MCF 10A (cell line): ENCODE measurements around the gene RPL26. TPM values are rescaled to one million over a fixed set of nuclear protein-coding genes. Genes with fewer than 3 reads are reported as not detected.

Experiments used
- BruUV-seq: library from RNA; stranded (reverse); fragments of 400-500 nt; replicated peaks from 2 replicates; lab custom pipeline; 2021; lab: Mats Ljungman, UMichigan
- CTCF ChIA-PET: fragments of 300-600 bp; sonication (Branson Sonifier 250); formaldehyde crosslinking; extraction: SDS; loops from one replicate; lab custom pipeline; 2021; ENCODE audit warnings: antibody characterized with exemption, inconsistent platforms; lab: Yijun Ruan, JAX
- POLR2A ChIA-PET: fragments of 300-600, 350-650 bp; sonication (Branson Sonifier 250); formaldehyde crosslinking; extraction: SDS; loops from one replicate; lab custom pipeline; 2020; ENCODE audit warnings: antibody characterized with exemption, inconsistent platforms; lab: Yijun Ruan, JAX
- DNase-seq: peaks from one replicate; pipeline ENCODE4 v3.0.0-alpha.2; 2018; ENCODE audit not compliant: unreplicated experiment
- H3K27ac Mint-ChIP-seq: one replicate; pipeline ENCODE4 v1.8.0; 2022; ENCODE audit warnings: mild to moderate bottlenecking, low read depth, mixed read lengths; ENCODE audit not compliant: unreplicated experiment
- H3K27me3 Mint-ChIP-seq: one replicate; pipeline ENCODE4 v1.8.0; 2022; ENCODE audit warnings: mixed read lengths; ENCODE audit not compliant: insufficient read depth, unreplicated experiment
- H3K36me3 Mint-ChIP-seq: one replicate; pipeline ENCODE4 v1.8.0; 2022; ENCODE audit warnings: mild to moderate bottlenecking, moderate library complexity, mixed read lengths; ENCODE audit not compliant: insufficient read depth, unreplicated experiment
- H3K4me1 Mint-ChIP-seq: one replicate; pipeline ENCODE4 v1.8.0; 2022; ENCODE audit warnings: mixed read lengths; ENCODE audit not compliant: insufficient read depth, unreplicated experiment
- H3K4me3 Mint-ChIP-seq: one replicate; pipeline ENCODE4 v1.8.0; 2022; ENCODE audit warnings: mild to moderate bottlenecking, moderate library complexity, mixed read lengths; ENCODE audit not compliant: unreplicated experiment
- H3K9me3 Mint-ChIP-seq: one replicate; pipeline ENCODE4 v1.8.0; 2022; ENCODE audit warnings: mixed read lengths; ENCODE audit not compliant: unreplicated experiment
- CTCF ChIP-seq: fragments of 200-600 bp; IDR thresholded peaks from one replicate; pipeline ENCODE4 v1.8.0; 2022; ENCODE audit warnings: antibody characterized with exemption, mild to moderate bottlenecking; ENCODE audit not compliant: unreplicated experiment
- intact Hi-C: fragments of 100-400 bp; cut with micrococcal nuclease; formaldehyde crosslinking; loops from 2 replicates; pipeline ENCODE4 v1.14.1; 2022
- total RNA-seq: library from RNA; stranded (reverse); gene quantifications from 2 replicates; pipeline ENCODE4 v1.2.3, GENCODE V29; 2022

RPL26 gene
- total RNA-seq, 1 experiment from 2014 or later = 3,179 TPM

- TF ChIP-seq CTCF = no peak
- H3K27me3 Mint-ChIP-seq = no peaks in the 10 kb centered on the region
- no TSS peak for BruUV-seq
- no peak overlapping the region for H3K4me3 Mint-ChIP-seq
- no peak for DNase-seq
- no peaks in the 10 kb centered on the region for H3K36me3 Mint-ChIP-seq
- H3K27ac Mint-ChIP-seq = no peak overlapping the region
- H3K4me1 Mint-ChIP-seq = no peaks in the 10 kb centered on the region
- H3K9me3 Mint-ChIP-seq = no peaks in the 10 kb centered on the region
- ChIA-PET CTCF (no interaction called here), POLR2A (interaction anchor here (0.8 to 2.0 kb wide), 4 partner anchors 21 to 199 kb away, joined by 3 to 4 read pairs (median 4); no protein-coding TSS in a partner anchor)
- intact Hi-C loops = no loop called here
These were observed 44.9 kb downstream of the RPL26 start for GRCh38 chr17:8337802-8338752.

GRCh38 chr17:8333281-8333680 is 49.7 kb downstream of the RPL26 start:
- Mint-ChIP-seq H3K4me3 (no peak overlapping the region), H3K27ac (no peak overlapping the region), H3K27me3 (no peaks in the 10 kb centered on the region), H3K36me3 (no peaks in the 10 kb centered on the region), H3K4me1 (no peaks in the 10 kb centered on the region), H3K9me3 (no peaks in the 10 kb centered on the region)
- intact Hi-C loops = no loop called here
- TF ChIP-seq CTCF = no peak
- POLR2A ChIA-PET = no interaction called here
- DNase-seq = no peak
- CTCF ChIA-PET = no interaction called here
- no TSS peak for BruUV-seq

- DNase-seq = no peak
- no peak overlapping the region for H3K4me3 Mint-ChIP-seq
- ChIA-PET CTCF (no interaction called here), POLR2A (no interaction called here)
- no peaks in the 10 kb centered on the region for H3K27me3 Mint-ChIP-seq
- no peak overlapping the region for H3K27ac Mint-ChIP-seq
- no peaks in the 10 kb centered on the region for H3K36me3 Mint-ChIP-seq
- no peaks in the 10 kb centered on the region for H3K4me1 Mint-ChIP-seq
- no TSS peak for BruUV-seq
- H3K9me3 Mint-ChIP-seq = no peaks in the 10 kb centered on the region
- TF ChIP-seq CTCF = no peak
- intact Hi-C loops = no loop called here
These were observed 50.3 kb downstream of the RPL26 start for GRCh38 chr17:8332688-8333087.

- Mint-ChIP-seq H3K4me1 (no peaks in the 10 kb centered on the region), H3K9me3 (no peaks in the 10 kb centered on the region), H3K36me3 (no peaks in the 10 kb centered on the region), H3K27ac (no peak overlapping the region), H3K27me3 (no peaks in the 10 kb centered on the region), H3K4me3 (no peak overlapping the region)
- TF ChIP-seq CTCF = no peak
- BruUV-seq = no TSS peak
- no peak for DNase-seq
- intact Hi-C loops = no loop called here
- ChIA-PET POLR2A (no interaction called here), CTCF (interaction anchor here (0.7 to 0.9 kb wide), 3 partner anchors 22 to 253 kb away, joined by 3 to 5 read pairs (median 3); no protein-coding TSS in a partner anchor)
These were observed 50.9 kb downstream of the RPL26 start for GRCh38 chr17:8332128-8332527.

Other genes with a start within 250 kb of the RPL26 start
- 165 and 190 TPM in 2 replicates for gene PER1, start 230.8 kb downstream of the RPL26 start, total RNA-seq
- gene VAMP2, start 220.2 kb downstream of the RPL26 start, total RNA-seq = 37.7 and 42.8 TPM in 2 replicates
- gene TMEM107, start 206.8 kb downstream of the RPL26 start, total RNA-seq = 7.6 and 8.4 TPM in 2 replicates
- gene BORCS6, start 193.0 kb downstream of the RPL26 start, total RNA-seq = 3.9 and 4.4 TPM in 2 replicates
- gene AURKB, start 172.6 kb downstream of the RPL26 start, total RNA-seq = 11.7 and 33.6 TPM in 2 replicates
- 30.5 and 33.1 TPM in 2 replicates for gene CTC1, start 135.1 kb downstream of the RPL26 start, total RNA-seq
- gene PFAS, start 133.9 kb downstream of the RPL26 start, total RNA-seq = 54.4 and 66.2 TPM in 2 replicates
- gene RANGRF, start 94.5 kb downstream of the RPL26 start, total RNA-seq = 38.6 and 41.8 TPM in 2 replicates
- 2.2 and 4.0 TPM in 2 replicates for gene SLC25A35, start 87.8 kb downstream of the RPL26 start, total RNA-seq
- not detected in 2 replicates for gene ARHGEF15, start 73.0 kb downstream of the RPL26 start, total RNA-seq
- gene ODF4, start 43.4 kb downstream of the RPL26 start, total RNA-seq = not detected in 2 replicates
- not detected in 2 replicates for gene RNF222, start 14.6 kb upstream of the RPL26 start, total RNA-seq
- 95.3 and 112 TPM in 2 replicates for gene NDEL1, start 52.7 kb upstream of the RPL26 start, total RNA-seq
- gene MYH10, start 247.5 kb upstream of the RPL26 start, total RNA-seq = 43.0 and 43.4 TPM in 2 replicates